Measurements from ENCODE around the gene BARHL2.
A peak's percentile ranks its signal among the peaks of the same experiment; 100 is the strongest.

BARHL2 gene

GRCh38 chr1:90716552-90717355, at the start of gene BARHL2:
Gene BARHL2 (minus strand): TSS chr1:90717302. CDS start chr1:90717195, 107 bp downstream.
- DNase-seq = peak; percentile 41

GRCh38 chr1:90763930-90764329, 46.8 kb upstream of the BARHL2 start:
- no peak for DNase-seq

- DNase-seq = no peak
Observed at GRCh38 chr1:90763506-90763905, 46.4 kb upstream of the BARHL2 start.

- no peak for DNase-seq
Observed at GRCh38 chr1:90761781-90762589, 44.9 kb upstream of the BARHL2 start.

GRCh38 chr1:90761156-90761555, 44.1 kb upstream of the BARHL2 start:
- DNase-seq = no peak

GRCh38 chr1:90753556-90753955, 36.5 kb upstream of the BARHL2 start:
- no peak for DNase-seq

- no peak for DNase-seq
Observed at GRCh38 chr1:90748668-90749067, 31.6 kb upstream of the BARHL2 start.

- DNase-seq = no peak
Observed at GRCh38 chr1:90746857-90747256, 29.8 kb upstream of the BARHL2 start.

GRCh38 chr1:90745972-90746371, 28.9 kb upstream of the BARHL2 start:
- no peak for DNase-seq

GRCh38 chr1:90732136-90732535, 15.0 kb upstream of the BARHL2 start:
- DNase-seq = no peak

GRCh38 chr1:90731382-90732050, 14.4 kb upstream of the BARHL2 start:
- no peak for DNase-seq

- no peak for DNase-seq
Observed at GRCh38 chr1:90730243-90731022, 13.3 kb upstream of the BARHL2 start.

GRCh38 chr1:90729504-90730242, 12.6 kb upstream of the BARHL2 start:
- DNase-seq = no peak

GRCh38 chr1:90728502-90729287, 11.6 kb upstream of the BARHL2 start:
- DNase-seq = no peak

GRCh38 chr1:90727917-90728501, 10.9 kb upstream of the BARHL2 start:
- no peak for DNase-seq

GRCh38 chr1:90726986-90727480, 9.9 kb upstream of the BARHL2 start:
- no peak for DNase-seq

- no peak for DNase-seq
Observed at GRCh38 chr1:90726425-90726985, 9.4 kb upstream of the BARHL2 start.

GRCh38 chr1:90725657-90726424, 8.7 kb upstream of the BARHL2 start:
- DNase-seq = no peak

GRCh38 chr1:90724926-90725656, 8.0 kb upstream of the BARHL2 start:
- no peak for DNase-seq

Measured in NCI-H510A treated with DMSO at 0.1 percent for 48 hours (cell line).